GDM1 (cell line): ENCODE data around the gene SLC19A1.

ENCODE experiments used
- DNase-seq: peaks from one replicate; lab custom pipeline; 2025; lab: John Stamatoyannopoulos, UW

Gene SLC19A1

DNA sequence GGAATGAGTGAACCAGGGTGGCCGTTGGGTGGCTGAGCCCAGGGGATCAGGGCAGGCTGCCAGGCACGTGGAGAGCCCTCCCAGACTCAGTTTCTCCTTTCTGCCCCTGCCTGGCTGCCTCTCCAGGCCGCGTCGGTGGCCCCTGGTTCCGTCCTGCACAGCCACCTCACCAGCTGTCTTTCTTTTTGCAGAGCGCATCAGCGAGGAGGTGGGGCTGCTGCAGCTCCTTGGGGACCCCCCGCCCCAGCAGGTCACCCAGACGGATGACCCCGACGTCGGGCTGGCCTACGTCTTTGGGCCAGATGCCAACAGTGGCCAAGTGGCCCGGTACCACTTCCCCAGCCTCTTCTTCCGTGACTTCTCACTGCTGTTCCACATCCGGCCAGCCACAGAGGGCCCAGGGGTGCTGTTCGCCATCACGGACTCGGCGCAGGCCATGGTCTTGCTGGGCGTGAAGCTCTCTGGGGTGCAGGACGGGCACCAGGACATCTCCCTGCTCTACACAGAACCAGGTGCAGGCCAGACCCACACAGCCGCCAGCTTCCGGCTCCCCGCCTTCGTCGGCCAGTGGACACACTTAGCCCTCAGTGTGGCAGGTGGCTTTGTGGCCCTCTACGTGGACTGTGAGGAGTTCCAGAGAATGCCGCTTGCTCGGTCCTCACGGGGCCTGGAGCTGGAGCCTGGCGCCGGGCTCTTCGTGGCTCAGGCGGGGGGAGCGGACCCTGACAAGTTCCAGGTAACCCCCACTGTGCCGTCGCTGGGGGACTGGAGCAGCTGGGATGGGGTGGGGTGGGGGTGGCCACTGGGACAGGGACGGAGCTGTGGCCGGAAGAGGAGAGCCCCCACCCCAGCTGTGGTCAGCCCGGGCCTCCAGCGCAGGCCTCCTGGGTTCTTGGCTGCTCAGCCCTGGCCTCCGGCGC, 73.9 kb downstream of the SLC19A1 start:
- no peak for DNase-seq

DNA sequence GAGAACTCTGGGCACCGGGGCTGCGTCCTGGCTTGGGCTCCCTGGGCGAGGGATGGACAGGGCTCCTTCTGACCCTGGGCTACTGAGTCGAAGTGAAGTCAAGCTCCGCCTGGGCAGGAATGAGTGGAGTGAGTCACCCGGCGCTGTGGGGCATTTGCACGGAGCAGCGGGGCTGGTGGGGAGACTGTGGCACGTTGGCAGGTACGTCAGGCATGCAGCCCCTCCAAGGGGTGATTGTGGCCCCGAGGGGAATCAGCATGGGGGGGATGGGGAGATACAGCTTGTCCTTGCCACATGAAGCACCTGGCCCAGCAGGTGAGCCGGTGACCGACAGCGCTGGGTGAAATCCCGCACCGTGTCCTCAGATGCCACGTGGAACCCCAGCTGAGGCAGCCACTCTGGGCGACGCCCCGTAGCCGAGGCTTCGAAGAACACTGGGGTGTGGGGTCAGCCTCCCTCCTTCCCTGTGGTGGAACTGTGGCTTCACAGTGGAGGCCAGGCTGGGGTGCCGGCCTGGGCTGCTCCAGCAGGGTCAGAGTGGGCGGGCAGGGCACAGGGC, 74.9 kb downstream of the SLC19A1 start:
- DNase-seq: no peak

DNA sequence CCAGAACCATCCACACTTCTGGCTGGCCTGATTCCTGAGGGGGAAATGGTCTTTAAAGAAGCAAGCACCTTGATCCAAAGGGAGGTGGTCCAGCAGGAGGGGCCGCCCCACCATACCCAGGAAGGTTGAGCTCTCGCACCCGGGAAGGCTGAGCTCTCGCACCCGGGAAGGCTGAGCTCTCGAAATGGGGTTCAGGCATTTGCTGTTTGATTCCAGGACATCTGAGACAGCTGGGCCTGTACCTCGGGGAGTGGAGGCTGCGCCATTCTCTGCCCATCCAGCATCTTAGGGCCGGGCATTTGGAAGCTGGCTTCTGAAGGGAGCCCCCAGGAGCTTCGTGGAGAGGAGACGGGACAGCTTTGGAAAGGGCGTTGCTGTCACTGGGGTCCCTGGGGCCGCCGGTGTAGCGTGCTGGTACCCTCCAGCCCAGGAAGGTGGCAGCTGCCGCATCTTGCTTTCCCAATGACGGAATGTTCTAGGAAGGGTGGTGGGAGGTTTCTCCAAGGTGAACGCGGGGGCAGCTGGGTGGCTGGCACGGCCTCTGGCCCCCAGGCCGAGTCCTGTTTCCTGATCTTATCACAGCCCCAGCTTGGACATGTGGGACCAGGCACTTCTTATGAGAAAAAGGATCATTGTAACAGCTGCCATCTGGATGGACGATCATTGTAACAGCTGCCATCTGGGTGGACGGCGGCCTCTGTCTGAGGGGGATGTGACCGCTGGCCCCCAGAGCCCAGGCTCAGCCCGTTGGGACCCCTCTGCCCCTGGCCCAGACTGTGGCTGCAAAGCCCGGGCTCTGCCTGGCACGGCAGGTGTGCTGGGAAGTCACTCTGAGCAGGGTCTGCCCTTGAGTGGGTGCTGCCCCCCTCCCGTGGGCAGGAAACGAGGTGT, 75.7 kb downstream of the SLC19A1 start:
- DNase-seq: no peak

DNA sequence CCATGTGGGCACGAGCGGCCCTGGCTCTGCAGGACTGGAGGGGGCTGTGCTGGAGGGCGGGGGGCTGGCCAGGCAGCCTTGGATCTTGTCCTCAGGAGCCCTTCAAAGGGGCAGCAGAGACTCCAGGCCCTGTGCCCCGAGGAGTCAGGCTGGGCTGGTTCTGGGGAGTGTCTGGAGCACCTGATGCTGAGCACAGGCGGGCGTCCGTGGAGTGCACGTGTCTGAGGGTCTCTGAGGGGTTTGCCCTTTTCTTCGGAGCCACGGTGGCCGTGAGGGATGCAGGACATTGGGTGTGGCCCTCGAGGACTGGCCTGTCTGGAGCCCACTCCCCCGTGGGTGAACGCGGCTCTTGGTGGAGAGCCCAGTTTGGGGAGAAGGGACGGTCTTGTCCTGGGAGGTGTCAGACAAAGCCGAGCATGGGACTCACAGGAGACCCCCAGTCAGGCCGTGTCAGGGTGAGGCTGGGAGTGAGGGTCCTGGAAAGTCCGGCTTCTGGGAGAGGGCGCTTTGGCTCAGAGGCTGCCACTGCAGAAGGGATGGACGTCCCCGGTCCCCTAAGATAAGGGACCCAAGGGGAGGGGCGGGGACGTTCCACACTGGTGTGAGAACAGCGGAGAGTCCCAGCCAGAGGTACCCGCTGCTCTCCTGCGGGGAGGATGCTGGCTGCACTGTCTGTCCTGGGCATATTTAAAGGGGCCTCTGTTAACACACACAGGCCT, 76.5 kb downstream of the SLC19A1 start:
- no peak for DNase-seq

DNA sequence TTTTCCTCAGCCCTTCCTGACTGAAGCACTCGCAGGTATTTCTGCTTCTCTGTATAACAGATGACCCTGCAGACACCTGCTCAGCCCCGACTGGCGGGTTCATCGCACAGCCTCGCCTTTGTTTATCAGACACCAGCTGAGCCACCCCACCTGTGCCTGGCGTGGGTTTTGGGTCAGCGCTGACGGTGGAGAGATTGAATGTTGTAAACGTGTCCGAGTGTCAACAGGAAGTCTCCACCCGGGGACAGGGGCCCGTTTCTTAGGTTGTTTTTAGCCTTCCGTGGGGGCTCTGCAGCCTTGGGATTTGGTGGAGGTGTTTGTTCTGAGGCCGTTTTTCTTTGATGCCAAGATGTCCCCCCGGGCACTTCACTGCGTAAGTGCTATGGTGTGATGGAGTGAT, 77.1 kb downstream of the SLC19A1 start:
- no peak for DNase-seq

DNA sequence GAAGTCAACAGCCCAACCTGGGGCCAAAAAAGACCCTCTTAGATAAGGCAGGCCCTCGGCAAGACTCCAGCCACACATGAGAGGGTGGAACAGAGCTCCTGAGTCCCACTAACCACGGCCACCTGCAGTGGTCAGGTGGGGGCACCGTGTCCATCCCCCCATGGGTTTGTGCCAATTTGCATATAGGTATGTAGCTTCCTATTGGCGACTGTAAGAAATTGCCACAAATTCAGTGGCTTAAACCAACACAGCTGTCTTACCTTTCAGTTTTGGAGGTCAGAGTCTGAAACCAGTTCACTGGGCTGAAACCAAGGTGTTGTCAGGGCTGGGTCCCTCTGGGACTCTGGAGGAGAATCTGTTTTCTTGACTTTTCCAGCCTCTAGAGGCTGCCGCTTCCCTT, 77.9 kb downstream of the SLC19A1 start:
- DNase-seq: no peak

DNA sequence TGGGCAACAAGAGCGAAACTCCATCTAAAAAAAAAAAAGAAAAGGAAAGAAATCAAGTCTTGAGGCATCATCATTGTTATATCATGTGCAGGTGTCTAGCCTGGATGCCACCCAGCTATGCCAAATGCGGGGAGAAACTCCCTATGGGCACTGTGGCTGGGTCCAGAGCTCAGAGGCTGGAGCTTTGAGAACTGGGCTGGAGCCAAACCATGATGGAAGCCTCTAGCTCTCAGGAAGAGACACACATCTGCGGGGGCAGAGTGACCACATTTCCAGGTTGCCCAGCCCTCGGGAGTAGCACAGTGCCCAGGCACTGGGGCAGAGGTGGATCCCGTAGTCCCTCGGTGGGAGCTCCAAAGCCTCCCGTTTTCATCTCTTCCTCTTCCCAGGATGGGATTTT, 78.4 kb downstream of the SLC19A1 start:
- DNase-seq: no peak

DNA sequence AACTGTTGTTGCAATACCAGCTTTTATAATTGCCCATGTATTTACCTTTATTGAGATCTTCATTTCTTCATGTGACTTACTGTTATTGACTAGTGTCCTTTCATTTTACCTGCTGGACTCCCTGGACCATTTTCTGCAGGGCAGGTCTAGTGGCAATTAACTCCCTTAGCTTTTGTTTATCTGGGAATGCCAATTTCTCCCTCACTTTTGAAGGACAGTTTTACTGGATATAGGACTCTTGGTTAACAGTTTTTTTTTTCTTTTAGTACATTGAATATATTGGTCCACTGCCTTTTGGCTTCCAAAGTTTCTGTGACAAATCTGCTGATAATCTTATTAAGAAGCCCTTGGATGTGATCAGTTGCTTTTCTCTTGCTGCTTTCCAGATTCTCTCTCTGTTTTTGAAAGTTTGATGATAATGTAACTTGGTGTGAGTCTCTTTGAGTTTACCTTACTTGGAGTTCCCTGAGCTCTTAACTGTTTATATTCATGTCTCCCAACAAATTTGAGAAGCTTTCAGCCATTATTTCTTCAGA, 80.4 kb downstream of the SLC19A1 start:
- no peak for DNase-seq

DNA sequence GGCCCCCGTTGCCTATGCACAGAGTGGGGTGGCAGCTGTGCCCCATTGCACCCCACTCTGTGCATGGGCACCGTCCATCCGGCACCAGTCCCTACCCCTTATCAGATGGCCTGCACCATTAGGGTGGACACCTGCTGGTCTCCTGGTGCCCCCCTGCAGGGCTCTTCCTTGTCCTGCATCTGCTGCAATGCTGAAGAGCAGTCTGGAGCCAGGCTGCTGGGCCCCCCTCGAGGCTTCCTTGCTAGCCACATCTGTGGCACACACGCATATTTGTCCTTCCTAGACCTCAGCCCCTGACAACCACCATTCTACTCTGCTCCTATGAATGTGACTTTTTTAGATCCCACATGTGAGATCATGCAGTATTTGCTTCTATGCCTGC, 80.9 kb downstream of the SLC19A1 start:
- DNase-seq: no peak

DNA sequence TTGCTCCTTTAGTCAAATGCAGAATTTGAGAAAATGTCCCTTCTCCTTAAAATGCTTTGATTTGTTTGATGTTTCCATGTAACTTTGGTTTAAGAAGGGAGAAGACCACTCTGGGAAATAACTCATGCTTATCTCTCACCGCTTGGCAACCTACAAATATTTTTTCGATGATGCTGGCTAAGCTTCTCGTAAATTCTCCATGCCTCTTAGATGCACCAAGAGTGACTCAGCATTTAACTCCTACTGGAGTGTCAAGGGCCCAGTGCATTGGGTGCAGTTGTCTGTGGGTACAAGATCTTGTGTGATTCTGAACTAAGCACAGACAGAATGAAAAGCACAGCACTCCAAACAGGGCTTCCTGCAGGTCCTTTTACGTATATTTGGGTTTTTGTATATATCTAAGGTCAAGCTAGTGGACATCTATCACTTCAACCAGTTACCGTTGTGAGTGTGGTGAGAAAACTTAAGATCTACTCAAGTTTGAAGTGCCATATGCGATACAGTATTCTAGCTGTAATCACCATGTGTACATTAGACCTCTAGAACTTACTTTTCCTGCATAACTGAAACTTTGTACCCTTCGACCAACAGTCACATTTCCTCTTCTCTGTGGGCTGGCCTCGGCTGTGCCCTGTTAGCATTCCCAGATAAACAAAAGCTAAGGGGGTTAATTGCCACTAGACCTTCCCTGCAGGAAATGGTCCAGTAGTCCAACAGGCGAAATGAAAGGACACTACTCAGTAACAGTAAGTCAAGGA, 81.5 kb downstream of the SLC19A1 start:
- no peak for DNase-seq

DNA sequence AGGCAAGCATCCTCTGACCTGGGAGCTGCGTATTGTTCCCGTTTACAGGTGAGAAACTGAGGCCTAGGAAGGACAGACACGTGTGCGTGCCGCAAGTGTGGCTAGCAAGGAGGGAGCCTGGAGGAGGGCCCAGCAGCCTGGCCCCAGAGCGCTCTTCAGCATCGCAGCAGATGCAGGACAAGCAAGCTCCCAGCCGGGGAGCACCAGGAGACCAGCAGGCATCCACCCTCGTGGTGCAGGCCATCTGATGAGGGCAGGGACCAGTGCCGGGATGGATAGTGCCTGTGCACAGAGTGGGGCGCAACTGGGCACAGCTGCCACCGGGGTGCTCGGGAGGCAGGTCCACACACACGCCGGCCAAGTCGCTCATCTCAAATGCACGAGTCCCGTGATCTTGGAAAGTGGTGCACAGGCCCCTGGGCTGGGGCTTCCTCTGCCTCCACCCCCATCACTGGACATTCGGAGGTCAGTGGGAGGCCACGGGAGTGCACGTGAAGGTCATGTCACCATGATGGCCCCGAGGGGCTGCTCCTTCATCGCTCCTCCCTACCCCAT, 82.2 kb downstream of the SLC19A1 start:
- DNase-seq: no peak

DNA sequence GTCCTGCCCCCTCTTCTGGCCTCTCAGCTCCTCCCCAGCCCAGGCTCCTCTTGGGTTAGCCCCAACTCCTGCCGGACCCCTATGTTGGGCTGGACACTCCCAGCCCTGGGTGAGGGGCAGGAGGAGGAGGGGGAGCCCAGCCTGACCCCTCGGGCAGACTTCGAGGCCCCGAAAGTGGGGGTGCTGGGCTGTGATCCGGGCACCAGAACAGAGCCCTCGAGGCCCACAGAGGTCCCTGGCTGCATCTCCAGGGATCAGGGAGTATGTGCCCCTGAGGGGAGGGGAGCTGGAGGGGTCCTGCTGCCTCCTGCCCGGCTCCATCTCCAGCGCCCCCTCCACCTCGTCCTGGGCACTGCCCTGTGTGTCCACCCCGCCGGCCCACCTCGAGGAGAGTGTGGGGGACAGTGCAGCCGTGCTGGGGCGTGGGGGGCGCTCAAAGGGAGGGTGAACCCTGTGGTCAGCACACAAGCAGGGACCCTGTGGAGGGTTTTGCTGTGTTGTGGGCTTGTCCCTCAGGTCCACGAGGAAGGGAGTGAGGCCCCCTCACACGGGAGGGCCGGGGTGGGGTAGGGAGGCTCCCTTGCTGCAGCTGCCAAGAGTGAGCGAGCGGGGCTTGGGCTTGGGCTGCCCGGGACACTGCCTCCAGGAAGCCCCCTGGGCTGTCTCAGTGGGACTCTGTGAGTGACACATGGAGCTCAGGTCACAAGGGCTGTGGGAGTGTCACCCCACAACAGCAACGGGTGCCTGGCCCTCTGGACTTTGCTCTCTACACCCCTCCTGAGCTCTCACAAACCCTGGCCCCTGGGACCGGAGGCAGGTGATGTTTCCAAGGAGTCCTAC, 82.8 kb downstream of the SLC19A1 start:
- DNase-seq: no peak

DNA sequence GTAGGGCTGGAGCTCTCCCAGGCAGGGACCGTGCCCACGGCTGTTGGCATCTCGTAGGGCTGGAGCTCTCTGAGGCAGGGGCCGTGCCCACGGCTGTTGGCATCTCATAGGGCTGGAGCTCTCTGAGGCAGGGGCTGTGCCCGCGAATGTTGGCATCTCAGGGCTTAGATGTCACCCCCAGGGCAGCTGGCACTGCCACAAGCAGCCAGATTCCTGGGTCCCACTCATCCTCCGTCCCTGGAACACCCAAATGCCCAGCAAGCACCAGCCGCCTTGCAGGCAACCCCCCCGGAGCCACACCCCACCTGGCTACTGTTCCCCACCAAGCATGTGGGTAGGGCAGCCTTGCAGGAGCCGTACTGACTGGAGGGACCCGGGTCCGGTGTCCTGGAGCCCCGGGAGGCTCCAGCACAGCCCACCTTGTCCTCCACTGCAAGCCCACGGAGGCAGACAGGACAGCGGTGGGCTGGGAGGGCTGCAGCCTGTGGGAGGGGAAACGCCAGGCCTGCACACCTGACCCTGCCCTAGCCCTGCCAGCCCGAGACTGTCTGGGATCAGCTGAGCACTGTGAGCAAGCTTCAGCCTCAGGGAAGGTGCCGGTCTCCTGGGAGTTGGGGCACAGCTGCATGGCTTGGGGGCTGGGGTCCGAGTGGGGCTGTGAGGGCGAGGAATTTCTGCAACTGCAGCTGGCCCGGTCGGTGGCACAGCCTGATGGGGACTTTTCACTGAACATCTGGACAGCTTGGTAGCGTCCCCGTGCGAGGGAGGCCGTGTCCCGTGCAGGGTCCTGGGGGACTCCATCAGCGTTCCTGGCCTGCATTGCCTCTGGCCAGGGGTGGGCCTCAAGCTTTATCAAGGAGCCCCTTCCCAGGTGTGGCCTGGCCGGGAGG, 83.7 kb downstream of the SLC19A1 start:
- DNase-seq: no peak

DNA sequence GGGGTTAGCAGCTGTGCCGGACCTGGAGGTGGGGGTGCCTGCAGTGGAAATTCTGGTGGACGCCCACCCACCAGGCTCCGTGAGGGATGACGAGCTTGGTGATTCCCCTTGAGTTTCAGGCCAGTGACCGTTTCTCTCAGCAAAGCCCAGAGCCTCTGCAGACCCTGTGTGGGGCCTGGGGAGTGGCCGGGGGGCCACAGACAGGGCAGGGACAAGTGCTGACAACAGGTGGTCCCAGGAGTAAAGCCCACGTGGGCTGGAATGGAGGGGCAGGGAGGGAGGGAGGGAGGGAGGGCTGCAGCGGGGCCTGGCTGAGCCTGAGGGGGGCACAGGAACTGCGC, 84.4 kb downstream of the SLC19A1 start:
- DNase-seq: no peak

DNA sequence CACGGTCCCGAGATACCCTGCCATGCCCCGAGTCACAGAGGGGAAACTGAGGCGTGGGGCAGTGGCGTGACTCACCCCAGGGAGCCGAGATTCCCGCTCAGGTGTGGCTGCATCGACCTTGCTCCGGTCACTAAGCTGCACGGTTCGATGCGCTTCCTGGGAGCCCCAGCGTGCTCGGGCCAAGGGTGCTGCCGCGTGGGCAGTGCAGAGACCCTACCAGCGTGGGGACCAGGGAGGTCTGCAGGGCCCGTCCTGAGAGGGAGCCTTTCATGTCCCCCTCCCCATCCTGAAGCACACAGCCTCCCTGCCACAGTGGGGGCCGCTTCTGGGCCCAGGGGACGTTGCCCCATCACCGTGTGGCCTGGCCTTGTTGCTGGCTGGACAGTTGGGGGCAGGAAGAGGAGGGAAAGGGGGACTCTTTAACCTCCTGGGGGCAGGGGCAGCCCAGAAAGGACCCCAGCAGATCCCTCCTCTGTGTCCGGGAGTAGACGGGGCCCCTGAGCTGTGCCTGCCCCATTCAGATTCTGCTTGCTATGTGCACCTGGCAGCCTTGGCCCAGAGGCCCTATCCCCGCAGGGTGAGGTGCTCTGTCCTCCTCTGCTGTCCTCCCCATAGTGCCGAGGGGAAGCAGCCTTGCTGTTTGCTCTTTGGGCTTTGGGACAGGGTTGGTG, 84.9 kb downstream of the SLC19A1 start:
- no peak for DNase-seq

DNA sequence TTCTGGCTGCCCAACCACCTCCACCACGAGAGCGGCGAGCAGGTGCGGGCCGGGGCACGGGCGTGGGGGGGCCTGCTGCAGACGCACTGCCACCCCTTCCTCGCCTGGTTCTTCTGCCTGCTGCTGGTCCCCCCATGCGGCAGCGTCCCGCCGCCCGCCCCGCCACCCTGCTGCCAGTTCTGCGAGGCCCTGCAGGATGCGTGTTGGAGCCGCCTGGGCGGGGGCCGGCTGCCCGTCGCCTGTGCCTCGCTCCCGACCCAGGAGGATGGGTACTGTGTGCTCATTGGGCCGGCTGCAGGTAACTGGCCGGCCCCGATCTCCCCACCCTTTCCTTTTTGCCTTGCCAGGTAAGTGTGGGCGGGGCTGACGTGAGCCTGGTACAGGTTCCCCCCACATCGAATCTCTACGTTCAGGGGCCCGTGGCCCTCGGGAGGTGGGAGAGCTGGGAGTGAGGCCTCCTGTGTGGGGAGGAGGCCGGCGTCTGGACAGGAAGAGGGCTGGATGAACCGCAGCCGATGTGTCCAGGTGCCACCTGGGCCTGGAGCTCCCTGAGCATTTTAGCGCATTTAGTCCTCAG, 85.6 kb downstream of the SLC19A1 start:
- no peak for DNase-seq

DNA sequence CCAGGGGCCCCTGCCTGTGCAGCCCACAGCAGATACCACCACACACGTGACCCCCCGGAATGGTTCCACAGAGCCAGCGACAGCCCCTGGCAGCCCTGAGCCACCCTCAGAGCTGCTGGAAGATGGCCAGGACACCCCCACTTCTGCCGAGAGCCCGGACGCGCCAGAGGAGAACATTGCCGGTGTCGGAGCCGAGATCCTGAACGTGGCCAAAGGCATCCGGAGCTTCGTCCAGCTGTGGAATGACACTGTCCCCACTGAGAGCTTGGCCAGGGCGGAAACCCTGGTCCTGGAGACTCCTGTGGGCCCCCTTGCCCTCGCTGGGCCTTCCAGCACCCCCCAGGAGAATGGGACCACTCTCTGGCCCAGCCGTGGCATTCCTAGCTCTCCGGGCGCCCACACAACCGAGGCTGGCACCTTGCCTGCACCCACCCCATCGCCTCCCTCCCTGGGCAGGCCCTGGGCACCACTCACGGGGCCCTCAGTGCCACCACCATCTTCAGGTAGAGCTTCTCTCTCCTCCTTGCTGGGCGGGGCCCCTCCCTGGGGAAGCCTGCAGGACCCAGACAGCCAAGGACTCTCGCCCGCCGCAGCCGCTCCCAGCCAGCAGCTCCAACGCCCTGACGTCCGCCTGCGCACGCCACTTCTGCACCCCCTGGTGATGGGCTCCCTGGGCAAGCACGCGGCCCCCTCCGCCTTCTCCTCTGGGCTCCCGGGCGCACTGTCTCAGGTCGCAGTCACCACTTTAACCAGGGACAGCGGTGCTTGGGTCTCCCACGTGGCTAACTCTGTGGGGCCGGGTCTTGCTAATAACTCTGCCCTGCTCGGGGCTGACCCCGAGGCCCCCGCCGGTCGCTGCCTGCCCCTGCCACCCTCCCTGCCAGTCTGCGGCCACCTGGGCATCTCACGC, 86.3 kb downstream of the SLC19A1 start:
- no peak for DNase-seq
